H7 (cell line): ENCODE data around the gene KANTR. TPM values are rescaled to one million over a fixed set of nuclear protein-coding genes. Genes with fewer than 3 reads are reported as not detected.
"Not testable (repeated sequence)": the region's sequence is repeated elsewhere in the genome, so short reads cannot be mapped to it uniquely, and the experiment has no call there.

Experiments used
- DNase-seq: peaks from one replicate; pipeline ENCODE4 v3.0.0; 2012
- H3K27me3 ChIP-seq: 2 replicates; pipeline ENCODE4 v1.6.0; 2011; ENCODE audit warnings: mild to moderate bottlenecking, low read length; ENCODE audit not compliant: control insufficient read depth, insufficient read depth
- H3K36me3 ChIP-seq: replicated peaks from 2 replicates; pipeline ENCODE4 v1.5.1; 2011; ENCODE audit warnings: low read length; ENCODE audit not compliant: control insufficient read depth, insufficient read depth
- H3K4me3 ChIP-seq: 2 replicates; pipeline ENCODE4 v1.5.1; 2011; ENCODE audit warnings: low read depth, mild to moderate bottlenecking, control low read depth, low read length, moderate library complexity; ENCODE audit not compliant: insufficient read depth
- total RNA-seq: library from RNA; depleted of rRNA; stranded (reverse); fragments of >200 nt; shearing (Covaris generic); gene quantifications from 2 replicates; pipeline ENCODE4 v1.2.3, GENCODE V29; 2014; rRNA removed

KANTR gene
- total RNA-seq, 1 experiment from 2014 or later = 4.1 TPM

GRCh38 chrX:53133400-53133799 is 39.5 kb downstream of the KANTR start:
- no peak for DNase-seq
- Histone ChIP-seq H3K27me3 (no peaks in the 10 kb centered on the region), H3K36me3 (no peaks in the 10 kb centered on the region), H3K4me3 (no peak overlapping the region)

- Histone ChIP-seq H3K27me3 (no peaks in the 10 kb centered on the region), H3K4me3 (no peak overlapping the region), H3K36me3 (no peaks in the 10 kb centered on the region)
- DNase-seq = no peak
Observed at GRCh38 chrX:53135581-53135980, 41.6 kb downstream of the KANTR start.

GRCh38 chrX:53153581-53153980 is 59.6 kb downstream of the KANTR start:
- Histone ChIP-seq H3K4me3 (no peak overlapping the region), H3K36me3 (no peaks in the 10 kb centered on the region), H3K27me3 (no peaks in the 10 kb centered on the region)
- no peak for DNase-seq

GRCh38 chrX:53155512-53156206 is 61.7 kb downstream of the KANTR start:
- H3K4me3 ChIP-seq = no peak overlapping the region
- DNase-seq = no peak
- no peaks in the 10 kb centered on the region for H3K36me3 ChIP-seq
- H3K27me3 ChIP-seq = no peaks in the 10 kb centered on the region

GRCh38 chrX:53156207-53156596 is 62.3 kb downstream of the KANTR start:
- no peaks in the 10 kb centered on the region for H3K27me3 ChIP-seq
- H3K4me3 ChIP-seq = no peak overlapping the region
- H3K36me3 ChIP-seq = no peaks in the 10 kb centered on the region
- DNase-seq = no peak

GRCh38 chrX:53159184-53159583 is 65.2 kb downstream of the KANTR start:
- H3K36me3 ChIP-seq = no peaks in the 10 kb centered on the region
- no peak overlapping the region for H3K4me3 ChIP-seq
- H3K27me3 ChIP-seq = no peaks in the 10 kb centered on the region
- DNase-seq = no peak

GRCh38 chrX:53160297-53160983 is 66.5 kb downstream of the KANTR start:
- Histone ChIP-seq H3K4me3 (no peak overlapping the region), H3K36me3 (no peaks in the 10 kb centered on the region), H3K27me3 (no peaks in the 10 kb centered on the region)
- DNase-seq = no peak

GRCh38 chrX:53163436-53163835 is 69.5 kb downstream of the KANTR start:
- H3K27me3 ChIP-seq = no peaks in the 10 kb centered on the region
- no peaks in the 10 kb centered on the region for H3K36me3 ChIP-seq
- DNase-seq = no peak
- H3K4me3 ChIP-seq = no peak overlapping the region

GRCh38 chrX:53164566-53164965 is 70.6 kb downstream of the KANTR start:
- DNase-seq, H3K27me3 ChIP-seq, H3K4me3 ChIP-seq, H3K36me3 ChIP-seq: not testable (repeated sequence)

GRCh38 chrX:53166103-53166502 is 72.2 kb downstream of the KANTR start:
- H3K36me3 ChIP-seq = no peaks in the 10 kb centered on the region
- no peaks in the 10 kb centered on the region for H3K27me3 ChIP-seq
- DNase-seq = no peak
- H3K4me3 ChIP-seq = no peak overlapping the region

- H3K4me3 ChIP-seq = no peak overlapping the region
- no peaks in the 10 kb centered on the region for H3K36me3 ChIP-seq
- H3K27me3 ChIP-seq = no peaks in the 10 kb centered on the region
- peak; percentile 8 for DNase-seq
Observed at GRCh38 chrX:53171356-53171755, 77.4 kb downstream of the KANTR start.

Other genes with a start within 250 kb of the KANTR start
- gene XAGE3, start 226.1 kb upstream of the KANTR start, total RNA-seq = not detected in 2 replicates
- gene FAM156B, start 196.8 kb upstream of the KANTR start, total RNA-seq = 21.5 and 24.3 TPM in 2 replicates
- 7.2 and 8.8 TPM in 2 replicates for gene FAM156A, start 135.6 kb upstream of the KANTR start, total RNA-seq
- 3.4 and 3.6 TPM in 2 replicates for gene GPR173, start 45.4 kb upstream of the KANTR start, total RNA-seq
- 7.6 and 11.2 TPM in 2 replicates for gene TSPYL2, start 11.8 kb upstream of the KANTR start, total RNA-seq
- gene KDM5C, start 131.1 kb downstream of the KANTR start, total RNA-seq = 68.1 and 69.3 TPM in 2 replicates
- gene IQSEC2, start 187.4 kb downstream of the KANTR start, total RNA-seq = 13.4 and 16.9 TPM in 2 replicates